Head of caudate nucleus (tissue), 42 donors: Measurements from ENCODE around the gene GPRIN2.
"Not testable (repeated sequence)": the region's sequence is repeated elsewhere in the genome, so short reads cannot be mapped to it uniquely, and the experiment has no call there.

Experiments
- DNase-seq, 42 donors: peaks; one replicate each; pipeline versions ENCODE4 v3.0.0 to v3.0.0-alpha.2; 2020 to 2021; ENCODE audit warnings: mixed read lengths in 7 of 42
- intact Hi-C: fragments of 100-400 bp; cut with DNase I; formaldehyde crosslinking; loops from one replicate; pipeline ENCODE4 v1.15.0; 2022

The GPRIN2 gene

DNA sequence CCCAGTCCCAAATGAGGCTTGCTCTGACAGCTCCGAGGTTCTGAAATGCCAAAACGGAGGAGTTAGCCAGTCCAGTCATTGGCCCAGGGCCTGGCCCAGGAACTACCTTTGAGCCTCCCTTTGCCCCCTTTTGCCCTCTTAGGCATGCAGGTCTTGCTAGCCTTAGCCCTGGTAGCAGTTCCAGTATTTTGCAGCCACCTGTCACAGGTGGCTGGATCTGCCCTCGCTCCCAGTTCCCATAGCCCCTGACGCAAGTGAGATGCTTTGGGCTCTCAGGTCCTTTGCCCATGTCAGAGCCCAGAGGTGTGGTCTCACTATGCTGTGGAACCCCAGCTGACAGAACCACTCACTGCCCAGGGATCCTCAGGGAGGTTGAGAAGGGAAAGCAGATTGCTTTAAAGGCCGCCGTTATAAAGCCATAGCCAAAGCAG lies 42.0 kb downstream of the GPRIN2 start:
- DNase-seq, result peak in 16 of 42 donors; percentile 4 to 47 (median 11)
- intact Hi-C loops, result no loop called here

- DNase-seq, intact Hi-C loops: not testable (repeated sequence)
Measured at GRCh38 chr10:46513333-46513732, 43.1 kb downstream of the GPRIN2 start.

DNA sequence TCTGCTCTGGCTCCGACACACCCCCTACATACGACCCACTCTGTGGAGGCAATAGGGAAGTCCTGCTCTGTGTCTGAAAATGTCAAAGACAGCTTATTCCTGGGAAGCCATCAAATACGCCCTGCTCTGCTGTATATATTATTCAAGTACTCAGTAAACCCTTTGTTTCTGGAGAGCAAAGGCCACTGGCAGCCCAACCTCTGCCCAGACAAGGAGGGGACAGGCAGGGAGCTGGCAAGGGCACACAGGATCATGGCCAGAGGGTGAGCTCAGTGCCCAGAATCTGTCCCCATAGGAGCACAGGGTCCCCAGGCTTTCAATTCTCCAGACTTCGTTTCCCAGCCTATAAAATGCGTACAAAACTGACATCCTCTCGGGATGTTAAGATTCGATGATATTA lies 43.7 kb downstream of the GPRIN2 start:
- intact Hi-C loops, DNase-seq: not testable (repeated sequence)

DNA sequence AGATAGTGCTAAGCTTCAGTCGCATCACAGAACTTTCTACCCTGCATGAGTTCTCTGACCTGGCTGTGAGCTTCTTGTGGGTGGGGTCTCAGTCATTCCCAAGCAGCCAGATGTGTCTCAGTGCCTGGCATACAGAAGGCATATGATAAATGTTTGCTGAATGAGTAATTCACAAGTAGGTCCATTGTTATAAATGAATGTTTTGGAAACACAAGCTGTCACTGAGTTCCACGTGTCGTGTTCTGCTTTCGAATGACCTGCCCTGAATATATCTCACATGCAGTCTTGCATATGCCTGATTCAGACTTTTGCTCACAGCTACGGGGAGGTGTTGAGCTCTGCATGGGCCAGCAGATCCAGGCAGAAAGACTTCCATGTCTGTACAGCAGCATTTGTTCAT lies 44.5 kb downstream of the GPRIN2 start:
- intact Hi-C loops, DNase-seq: not testable (repeated sequence)
